ENCODE data around the gene LY9.

GRCh38 chr1:160800645-160801408, 4.9 kb downstream of the LY9 start:
- no peak for TF ChIP-seq POLR2A (IDR thresholded peaks at IDR 0.05)
- TF ChIP-seq, protein P1, sequence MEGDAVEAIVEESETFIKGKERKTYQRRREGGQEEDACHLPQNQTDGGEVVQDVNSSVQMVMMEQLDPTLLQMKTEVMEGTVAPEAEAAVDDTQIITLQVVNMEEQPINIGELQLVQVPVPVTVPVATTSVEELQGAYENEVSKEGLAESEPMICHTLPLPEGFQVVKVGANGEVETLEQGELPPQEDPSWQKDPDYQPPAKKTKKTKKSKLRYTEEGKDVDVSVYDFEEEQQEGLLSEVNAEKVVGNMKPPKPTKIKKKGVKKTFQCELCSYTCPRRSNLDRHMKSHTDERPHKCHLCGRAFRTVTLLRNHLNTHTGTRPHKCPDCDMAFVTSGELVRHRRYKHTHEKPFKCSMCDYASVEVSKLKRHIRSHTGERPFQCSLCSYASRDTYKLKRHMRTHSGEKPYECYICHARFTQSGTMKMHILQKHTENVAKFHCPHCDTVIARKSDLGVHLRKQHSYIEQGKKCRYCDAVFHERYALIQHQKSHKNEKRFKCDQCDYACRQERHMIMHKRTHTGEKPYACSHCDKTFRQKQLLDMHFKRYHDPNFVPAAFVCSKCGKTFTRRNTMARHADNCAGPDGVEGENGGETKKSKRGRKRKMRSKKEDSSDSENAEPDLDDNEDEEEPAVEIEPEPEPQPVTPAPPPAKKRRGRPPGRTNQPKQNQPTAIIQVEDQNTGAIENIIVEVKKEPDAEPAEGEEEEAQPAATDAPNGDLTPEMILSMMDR (IDR thresholded peaks at IDR 0.05) = no peak

Data from prostate gland (tissue), 2 donors.